Activated T-cell treated with anti-CD3 and anti-CD28 coated beads, Interleukin-2, amount 50 U/mL, for 4 hours (primary cell): ENCODE data around the gene CREB3L2. TPM values are rescaled to one million over a fixed set of nuclear protein-coding genes. Genes with fewer than 3 reads are reported as not detected.
"Not testable (repeated sequence)": the region's sequence is repeated elsewhere in the genome, so short reads cannot be mapped to it uniquely, and the experiment has no call there.

Experiments
- ATAC-seq, 2 donors: fragments of 200-7000 bp; cut with Tn5 transposase; one replicate each; pipeline ENCODE4 v1.10.0; 2021
- DNase-seq: peaks from one replicate; pipeline ENCODE4 v3.0.0-alpha.2; 2020
- H3K27me3 Mint-ChIP-seq: one replicate; pipeline ENCODE4 v1.8.0; 2021; ENCODE audit warnings: low read depth, mixed read lengths
- H3K36me3 Mint-ChIP-seq: one replicate; pipeline ENCODE4 v1.8.0; 2022; ENCODE audit warnings: mixed read lengths; ENCODE audit not compliant: insufficient read depth
- H3K4me1 Mint-ChIP-seq: one replicate; pipeline ENCODE4 v1.8.0; 2021; ENCODE audit warnings: low read depth, mixed read lengths
- H3K4me3 Mint-ChIP-seq: one replicate; pipeline ENCODE4 v1.8.0; 2021; ENCODE audit warnings: mild to moderate bottlenecking, moderate library complexity, mixed read lengths
- H3K9me3 Mint-ChIP-seq: one replicate; pipeline ENCODE4 v1.8.0; 2021; ENCODE audit warnings: mixed read lengths
- total RNA-seq, 3 donors: library from RNA; stranded (reverse); gene quantifications; one replicate each; pipeline ENCODE4 v1.2.1, GENCODE V29; 2021

Gene CREB3L2
- total RNA-seq, 3 donors from 2014 or later: 28.1 to 34.6 (median 29.8) TPM

- H3K27me3 Mint-ChIP-seq: no peaks in the 10 kb centered on the region
- peaks cover 32% of the 10 kb centered on the region for H3K4me1 Mint-ChIP-seq
- DNase-seq (no peak), ATAC-seq (no peak)
- H3K9me3 Mint-ChIP-seq: no peaks in the 10 kb centered on the region
- peaks cover 11% of the 10 kb centered on the region for H3K36me3 Mint-ChIP-seq
- no peak overlapping the region for H3K4me3 Mint-ChIP-seq
These were observed 12.8 kb downstream of the CREB3L2 start for GRCh38 chr7:137989094-137989493.

GRCh38 chr7:137987968-137988367 is 13.9 kb downstream of the CREB3L2 start:
- ATAC-seq (no peak), DNase-seq (no peak)
- H3K4me1 Mint-ChIP-seq: peaks cover 28% of the 10 kb centered on the region
- H3K36me3 Mint-ChIP-seq: peaks cover 13% of the 10 kb centered on the region
- no peaks in the 10 kb centered on the region for H3K27me3 Mint-ChIP-seq
- H3K4me3 Mint-ChIP-seq: no peak overlapping the region
- H3K9me3 Mint-ChIP-seq: no peaks in the 10 kb centered on the region

GRCh38 chr7:137987563-137987962 is 14.3 kb downstream of the CREB3L2 start:
- H3K9me3 Mint-ChIP-seq: peaks cover 3% of the 10 kb centered on the region
- H3K4me1 Mint-ChIP-seq: peaks cover 25% of the 10 kb centered on the region
- H3K36me3 Mint-ChIP-seq: peaks cover 16% of the 10 kb centered on the region
- H3K27me3 Mint-ChIP-seq: no peaks in the 10 kb centered on the region
- ATAC-seq (no peak), DNase-seq (no peak)
- no peak overlapping the region for H3K4me3 Mint-ChIP-seq

- peaks cover 20% of the 10 kb centered on the region for H3K4me1 Mint-ChIP-seq
- peaks cover 6% of the 10 kb centered on the region for H3K9me3 Mint-ChIP-seq
These were observed 14.9 kb downstream of the CREB3L2 start for GRCh38 chr7:137987018-137987349.

GRCh38 chr7:137986252-137987017 is 15.5 kb downstream of the CREB3L2 start:
- Mint-ChIP-seq H3K9me3 (peaks cover 6% of the 10 kb centered on the region), H3K4me1 (peaks cover 17% of the 10 kb centered on the region), H3K36me3 (peaks cover 19% of the 10 kb centered on the region), H3K4me3 (no peak overlapping the region), H3K27me3 (no peaks in the 10 kb centered on the region)
- ATAC-seq (no peak), DNase-seq (no peak)

More at GRCh38 chr7:137987018-137987349, 14.9 kb downstream of the CREB3L2 start:
- Mint-ChIP-seq H3K27me3 (no peaks in the 10 kb centered on the region), H3K36me3 (peaks cover 19% of the 10 kb centered on the region), H3K4me3 (no peak overlapping the region)
- ATAC-seq (no peak), DNase-seq (no peak)

GRCh38 chr7:137985897-137986251 is 16.0 kb downstream of the CREB3L2 start:
- no peaks in the 10 kb centered on the region for H3K27me3 Mint-ChIP-seq
- H3K4me1 Mint-ChIP-seq: peaks cover 22% of the 10 kb centered on the region
- no peak overlapping the region for H3K4me3 Mint-ChIP-seq
- H3K9me3 Mint-ChIP-seq: peaks cover 6% of the 10 kb centered on the region
- no peak for DNase-seq
- no peak for ATAC-seq
- peaks cover 23% of the 10 kb centered on the region for H3K36me3 Mint-ChIP-seq

GRCh38 chr7:137985253-137985896 is 16.5 kb downstream of the CREB3L2 start:
- Mint-ChIP-seq H3K27me3 (no peaks in the 10 kb centered on the region), H3K9me3 (peaks cover 6% of the 10 kb centered on the region), H3K4me1 (peaks cover 24% of the 10 kb centered on the region), H3K36me3 (peaks cover 25% of the 10 kb centered on the region), H3K4me3 (no peak overlapping the region)
- DNase-seq: no peak
- no peak for ATAC-seq

GRCh38 chr7:137984181-137985041 is 17.5 kb downstream of the CREB3L2 start:
- peaks cover 24% of the 10 kb centered on the region for H3K4me1 Mint-ChIP-seq
- H3K4me3 Mint-ChIP-seq: no peak overlapping the region
- no peak for DNase-seq
- no peak for ATAC-seq
- H3K36me3 Mint-ChIP-seq: peaks cover 28% of the 10 kb centered on the region
- H3K9me3 Mint-ChIP-seq: peaks cover 6% of the 10 kb centered on the region
- H3K27me3 Mint-ChIP-seq: no peaks in the 10 kb centered on the region

- no peak overlapping the region for H3K4me3 Mint-ChIP-seq
- ATAC-seq (no peak), DNase-seq (no peak)
- peaks cover 28% of the 10 kb centered on the region for H3K36me3 Mint-ChIP-seq
- H3K4me1 Mint-ChIP-seq: peaks cover 24% of the 10 kb centered on the region
- peaks cover 6% of the 10 kb centered on the region for H3K9me3 Mint-ChIP-seq
- no peaks in the 10 kb centered on the region for H3K27me3 Mint-ChIP-seq
These were observed 18.4 kb downstream of the CREB3L2 start for GRCh38 chr7:137983323-137984008.

- DNase-seq, ATAC-seq, H3K27me3 Mint-ChIP-seq, H3K4me3 Mint-ChIP-seq, H3K9me3 Mint-ChIP-seq: not testable (repeated sequence)
- H3K36me3 Mint-ChIP-seq: peaks cover 28% of the 10 kb centered on the region
- H3K4me1 Mint-ChIP-seq: peaks cover 17% of the 10 kb centered on the region
These were observed 19.5 kb downstream of the CREB3L2 start for GRCh38 chr7:137982394-137982793.

GRCh38 chr7:137981668-137982067 is 20.2 kb downstream of the CREB3L2 start:
- no peak for ATAC-seq
- H3K36me3 Mint-ChIP-seq: peaks cover 28% of the 10 kb centered on the region
- peaks cover 6% of the 10 kb centered on the region for H3K9me3 Mint-ChIP-seq
- H3K4me3 Mint-ChIP-seq: no peak overlapping the region
- H3K27me3 Mint-ChIP-seq: no peaks in the 10 kb centered on the region
- no peak for DNase-seq
- peaks cover 10% of the 10 kb centered on the region for H3K4me1 Mint-ChIP-seq

GRCh38 chr7:137981175-137981574 is 20.7 kb downstream of the CREB3L2 start:
- DNase-seq: no peak
- Mint-ChIP-seq H3K4me1 (peaks cover 10% of the 10 kb centered on the region), H3K4me3 (no peak overlapping the region), H3K9me3 (peaks cover 6% of the 10 kb centered on the region), H3K36me3 (peaks cover 27% of the 10 kb centered on the region), H3K27me3 (no peaks in the 10 kb centered on the region)
- ATAC-seq: no peak

- H3K9me3 Mint-ChIP-seq: peaks cover 6% of the 10 kb centered on the region
- peaks cover 10% of the 10 kb centered on the region for H3K4me1 Mint-ChIP-seq
- no peak overlapping the region for H3K4me3 Mint-ChIP-seq
- no peaks in the 10 kb centered on the region for H3K27me3 Mint-ChIP-seq
- H3K36me3 Mint-ChIP-seq: peaks cover 27% of the 10 kb centered on the region
- ATAC-seq: no peak
- DNase-seq: no peak
These were observed 21.6 kb downstream of the CREB3L2 start for GRCh38 chr7:137980308-137980707.
